Posterior cingulate gyrus (tissue), 11 donors: Measurements from ENCODE around the gene EPB41L5.

Source experiments
- DNase-seq, 10 donors: peaks; one replicate each; pipeline versions ENCODE4 v3.0.0 to v3.0.0-alpha.2; 2020 to 2021; ENCODE audit warnings: mixed read lengths in 3 of 10
- intact Hi-C: fragments of 100-400 bp; cut with DNase I; formaldehyde crosslinking; loops from one replicate; pipeline ENCODE4 v1.15.1; 2023

EPB41L5 gene

DNA sequence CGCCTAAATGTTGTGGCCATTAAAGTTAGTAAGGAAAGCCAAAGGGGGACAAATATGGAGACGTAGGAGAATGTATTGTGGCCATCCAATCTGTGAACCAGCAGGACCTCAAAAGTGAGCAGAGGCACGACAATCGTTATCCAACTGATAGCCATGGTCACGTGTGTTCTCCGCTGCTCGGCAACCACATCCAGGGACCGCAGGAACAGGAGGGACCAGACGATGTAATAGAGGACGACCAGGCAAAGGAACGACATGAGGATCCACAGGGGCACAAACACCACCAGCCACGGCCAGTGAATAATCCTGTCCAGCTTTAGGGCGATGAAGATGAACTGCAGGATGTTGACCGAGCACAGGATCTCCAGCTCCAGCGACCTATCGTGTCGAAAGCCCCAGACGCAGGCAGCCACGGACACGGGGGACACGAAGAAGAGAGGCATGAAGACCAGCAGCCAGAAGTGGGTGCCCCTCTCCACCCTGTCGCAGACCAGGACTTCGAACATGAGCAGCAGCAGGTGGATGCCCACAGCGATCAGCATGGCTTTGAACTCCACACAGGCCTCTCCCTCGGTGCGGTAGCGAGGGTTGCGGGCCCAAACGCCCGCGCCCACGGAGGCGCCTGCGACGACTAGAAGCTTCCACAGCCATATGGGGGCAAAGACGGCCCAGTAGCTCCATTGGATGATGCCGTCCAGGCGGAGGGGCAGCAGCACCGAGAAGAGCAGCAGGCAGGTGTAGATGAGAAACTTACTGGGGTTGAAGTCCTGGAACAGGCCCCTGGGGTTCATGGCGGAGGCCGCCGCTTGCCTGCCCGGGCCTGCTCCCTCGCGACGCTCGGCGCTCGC is 209.5 kb downstream of the EPB41L5 start:
- intact Hi-C loops = loop anchor here (1.0 kb wide), 1 partner anchor 31 kb away; no protein-coding TSS in a partner anchor
- peak in 2 of 10 donors; percentile 68 to 83 for DNase-seq

DNA sequence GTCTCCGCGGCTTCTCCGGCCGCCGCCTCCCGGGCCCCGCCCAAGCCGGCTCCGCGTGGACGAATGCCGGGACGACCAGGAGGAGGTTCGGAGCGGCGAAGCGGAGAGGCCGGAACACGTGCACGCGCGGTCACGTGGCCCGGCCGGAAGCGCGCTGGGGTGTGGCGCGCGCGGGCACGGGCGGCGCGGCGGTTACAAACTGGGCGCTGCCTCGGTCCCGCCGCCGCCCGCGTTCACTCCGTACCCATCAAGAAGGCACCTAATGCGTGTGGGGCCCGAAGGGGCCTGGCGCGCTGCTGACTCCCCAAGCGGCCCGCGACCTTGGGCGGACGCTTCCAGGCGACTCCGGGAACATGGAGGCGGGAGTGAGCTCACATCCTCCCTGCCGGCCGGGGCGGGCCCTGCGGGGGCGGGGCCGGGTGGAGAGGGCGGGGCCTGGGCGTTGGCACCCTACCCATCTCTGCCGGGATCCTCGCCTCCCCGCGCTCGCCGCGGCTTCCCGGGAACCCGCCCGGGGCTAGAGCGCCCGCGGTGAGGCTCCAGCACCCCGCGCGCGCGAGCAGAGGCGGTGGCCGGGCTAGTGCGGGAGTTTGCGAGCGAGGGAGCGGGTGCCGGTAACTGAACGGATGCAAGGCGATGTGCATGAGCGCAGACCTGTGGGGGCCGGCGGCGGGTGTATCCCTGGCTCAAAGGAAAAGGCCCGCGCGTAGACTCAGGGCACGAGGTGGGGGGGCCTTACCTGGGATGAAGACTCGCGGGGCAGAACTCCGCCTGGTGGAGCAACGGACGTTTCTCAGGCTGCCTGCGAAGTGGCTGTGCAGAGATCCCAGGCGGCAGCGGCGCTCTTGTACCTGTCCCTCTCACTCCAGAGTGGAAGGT is 210.4 kb downstream of the EPB41L5 start, which contains the start of gene TMEM185B:
Gene TMEM185B (minus strand): TSS at position 367 of the 879 bp plus-strand sequence. CDS start 424 bp downstream, outside the sequence.
- intact Hi-C loops = loop anchor here (1.0 kb wide), 1 partner anchor 30 kb away; no protein-coding TSS in a partner anchor
- DNase-seq = peak; percentile 80 to 98 (median 89)

DNA sequence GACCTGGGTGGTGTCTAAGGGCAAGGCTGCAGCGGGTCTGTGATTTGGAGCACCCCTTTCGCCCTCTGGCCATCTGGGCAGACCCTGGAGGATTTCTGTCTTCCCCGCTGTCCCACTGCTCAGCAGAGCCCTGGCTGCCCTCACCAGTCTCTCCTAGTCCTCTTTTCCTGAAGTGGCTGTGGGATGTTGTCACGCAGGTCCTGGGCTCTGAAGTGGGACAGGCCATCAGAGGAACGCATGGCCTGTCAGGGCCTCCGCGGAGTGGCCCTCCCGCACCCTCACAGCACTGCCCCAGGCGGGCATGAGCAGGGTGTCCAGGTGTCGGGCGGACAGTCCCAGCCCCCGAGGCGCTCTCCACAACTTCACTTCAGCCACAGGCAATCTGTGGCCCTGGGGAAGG is 211.4 kb downstream of the EPB41L5 start:
- intact Hi-C loops = no loop called here
- DNase-seq = peak in 2 of 10 donors; percentile 44 to 67

DNA sequence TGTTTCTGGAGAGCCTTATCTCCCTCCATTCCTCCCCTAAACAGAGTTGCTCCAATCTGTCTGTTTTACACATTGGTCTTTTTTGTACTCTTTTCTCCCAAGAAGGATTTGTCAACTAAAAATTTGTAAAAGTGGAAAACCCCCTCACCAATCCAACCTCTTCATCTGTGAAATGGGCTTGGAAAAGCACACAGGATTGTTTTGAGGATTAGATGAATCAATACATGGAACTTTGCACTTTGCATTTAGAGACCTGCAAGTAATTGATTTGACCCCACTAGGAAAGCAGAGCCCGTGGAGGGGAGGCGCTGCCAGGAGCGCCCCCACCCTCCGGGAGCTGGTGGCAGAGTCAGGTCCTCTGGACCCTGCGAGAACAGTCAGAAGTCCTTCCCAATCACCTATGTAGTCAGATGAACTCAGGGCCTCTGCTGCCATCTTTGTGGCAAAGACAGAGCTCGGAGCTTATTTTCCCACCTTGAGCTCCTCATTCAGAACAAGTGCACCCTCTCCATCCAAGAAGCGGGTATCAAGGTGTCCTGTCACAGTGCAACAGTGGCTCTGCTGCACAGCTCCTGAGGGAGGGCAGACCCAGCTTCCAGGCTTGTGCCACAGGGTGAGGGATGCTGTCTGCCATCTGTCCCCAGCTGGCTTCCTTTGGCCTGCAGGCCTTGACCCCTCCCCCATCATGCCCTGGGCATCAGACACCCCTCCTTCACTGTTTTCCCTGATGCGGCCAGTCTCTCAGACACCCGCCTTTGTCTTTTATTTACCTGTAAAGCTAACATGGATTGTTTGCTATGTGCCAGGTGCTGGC is 212.1 kb downstream of the EPB41L5 start:
- DNase-seq = peak in 3 of 10 donors; percentile 21 to 42 (median 28)
- intact Hi-C loops = no loop called here

DNA sequence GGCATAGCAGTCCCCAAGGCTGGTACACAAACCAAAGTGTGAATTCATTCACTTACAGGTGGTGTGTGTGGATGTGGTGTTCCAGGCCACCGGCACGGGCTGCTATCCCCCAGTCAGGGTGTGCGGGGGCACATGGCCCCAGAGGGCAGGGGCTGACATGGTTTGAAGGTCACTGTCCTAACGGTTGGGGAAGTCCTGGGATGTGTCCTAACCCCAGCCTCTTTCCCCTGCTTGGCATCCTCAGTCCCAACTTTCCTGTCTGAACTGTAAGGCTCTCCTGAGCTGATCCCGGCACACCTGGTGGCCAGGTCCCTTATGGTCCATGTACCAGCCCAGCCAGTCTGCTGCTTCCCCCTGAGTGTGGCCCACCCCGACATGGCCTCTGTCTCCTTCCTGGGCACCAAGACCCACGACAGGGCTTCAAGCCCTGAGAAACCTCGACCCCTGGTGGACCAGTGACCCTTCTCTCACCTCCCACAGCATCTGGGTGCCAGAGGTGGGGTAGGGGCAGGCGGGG is 212.7 kb downstream of the EPB41L5 start:
- intact Hi-C loops = no loop called here
- peak in 2 of 10 donors; percentile 19 to 61 for DNase-seq

DNA sequence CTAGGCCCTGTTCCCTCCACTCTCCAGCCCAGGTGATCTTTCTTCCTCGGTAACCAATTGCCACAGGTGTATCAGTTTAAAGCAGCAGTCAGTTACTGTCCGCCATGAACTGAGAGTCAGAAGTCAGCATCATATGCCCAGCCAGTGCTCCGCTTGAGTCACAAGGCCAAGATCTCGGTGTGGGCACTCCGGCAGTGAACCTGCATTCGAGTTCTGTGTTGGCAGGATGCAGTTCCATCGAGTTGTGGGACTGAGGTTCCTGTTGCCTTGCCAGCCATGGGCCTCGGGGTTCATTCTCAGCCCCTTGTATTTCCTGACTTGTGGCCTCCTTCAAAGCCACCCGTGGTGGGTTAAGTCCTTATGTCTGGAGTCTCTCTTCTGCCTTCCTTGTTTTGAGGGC is 213.4 kb downstream of the EPB41L5 start:
- intact Hi-C loops = no loop called here
- DNase-seq = peak in 3 of 10 donors; percentile 24 to 59 (median 39)

DNA sequence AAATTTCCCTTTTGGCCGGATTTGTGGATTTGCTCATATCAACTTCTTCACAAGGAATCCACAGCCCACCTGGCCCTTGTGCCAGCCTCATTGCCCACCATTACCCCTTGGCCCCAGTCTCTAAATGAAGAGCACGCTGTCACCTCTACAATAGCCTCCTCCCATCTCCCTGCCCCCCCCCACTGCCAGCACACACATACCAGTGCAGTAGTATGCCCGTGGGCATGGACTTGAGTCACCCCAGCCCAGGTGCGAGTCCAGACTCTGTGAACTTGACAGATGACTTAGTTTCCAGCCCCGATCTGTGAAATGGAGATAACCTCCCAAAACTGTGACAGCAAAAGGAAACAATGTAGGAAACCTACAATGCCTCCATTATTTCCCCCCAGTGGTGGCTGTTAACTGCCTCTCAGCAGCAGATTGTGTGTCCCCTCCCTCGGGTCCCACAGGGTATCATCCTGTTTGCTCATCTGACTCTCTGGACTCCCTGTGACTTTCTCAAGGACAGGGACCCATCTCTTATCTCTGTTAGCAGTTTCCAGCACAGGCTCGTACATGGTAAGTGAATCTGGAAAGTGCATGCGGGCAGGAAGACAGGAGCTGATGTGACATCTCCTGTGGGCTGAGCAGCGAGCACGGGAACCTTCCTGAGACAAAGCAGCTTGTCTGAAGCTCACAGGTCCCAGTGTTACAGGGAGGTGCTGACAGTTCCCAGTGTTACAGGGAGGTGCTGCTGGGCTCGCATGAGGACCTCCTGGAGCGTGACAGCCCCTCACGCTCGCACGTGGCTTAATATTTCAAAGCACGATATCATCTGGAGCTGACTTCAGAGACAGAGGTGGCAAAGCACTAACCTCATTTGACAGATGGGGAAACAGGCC is 214.5 kb downstream of the EPB41L5 start:
- peak in 2 of 10 donors; percentile 30 to 44 for DNase-seq
- intact Hi-C loops = no loop called here

DNA sequence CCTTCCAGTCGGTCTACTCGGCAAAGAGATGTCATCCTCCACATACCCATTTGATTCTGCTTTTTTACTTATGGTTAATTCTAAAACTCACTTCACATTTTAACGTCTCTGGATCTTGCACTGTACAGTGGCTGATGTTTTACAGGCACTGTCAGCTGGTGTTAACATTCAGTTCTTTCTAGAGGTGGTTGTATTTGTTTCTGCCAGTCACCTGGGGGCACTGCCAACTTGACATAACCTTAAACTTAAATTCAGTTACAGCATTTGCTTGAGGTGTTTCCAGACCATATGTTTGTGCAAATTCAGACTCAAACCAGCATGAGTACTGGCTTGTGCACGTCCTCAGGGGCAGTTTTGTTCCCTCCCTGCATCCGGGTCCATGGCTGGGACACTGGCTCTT is 215.6 kb downstream of the EPB41L5 start:
- peak in 2 of 10 donors; percentile 21 to 42 for DNase-seq
- intact Hi-C loops = no loop called here
